ENCODE measurements around the gene ABCA6.

The ABCA6 gene

DNA sequence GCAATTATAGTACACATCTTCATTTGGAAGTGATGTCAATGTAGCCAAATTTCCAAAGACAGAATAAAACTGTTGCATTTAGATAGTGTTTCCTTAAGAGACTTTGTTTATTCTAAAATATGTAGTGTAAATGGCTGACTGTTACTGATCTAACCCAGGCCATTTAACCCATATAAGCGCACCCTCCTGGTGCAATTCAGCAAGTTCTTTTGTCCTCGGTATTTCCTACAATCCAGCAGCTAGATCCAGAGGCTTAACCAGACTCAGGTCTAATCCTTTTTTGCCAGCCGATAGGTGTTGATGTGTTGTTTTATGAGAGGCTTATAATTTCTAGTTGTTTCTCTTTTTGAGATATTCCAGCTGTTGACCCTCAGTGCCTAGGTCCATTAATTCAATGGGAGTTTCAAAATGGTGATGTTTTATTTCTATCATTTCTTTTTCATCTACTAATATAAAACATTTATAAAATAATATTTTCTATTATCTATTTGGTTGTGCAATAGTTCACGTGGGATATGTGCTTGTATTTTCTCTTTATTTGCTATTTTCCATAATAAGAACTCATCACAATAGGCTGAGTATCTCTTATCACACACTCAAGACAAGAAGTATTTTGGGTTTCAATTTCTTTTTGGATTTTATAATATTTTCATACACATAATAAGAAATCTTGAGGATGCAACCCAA, 95.4 kb downstream of the ABCA6 start:
- DNase-seq = no peak

DNA sequence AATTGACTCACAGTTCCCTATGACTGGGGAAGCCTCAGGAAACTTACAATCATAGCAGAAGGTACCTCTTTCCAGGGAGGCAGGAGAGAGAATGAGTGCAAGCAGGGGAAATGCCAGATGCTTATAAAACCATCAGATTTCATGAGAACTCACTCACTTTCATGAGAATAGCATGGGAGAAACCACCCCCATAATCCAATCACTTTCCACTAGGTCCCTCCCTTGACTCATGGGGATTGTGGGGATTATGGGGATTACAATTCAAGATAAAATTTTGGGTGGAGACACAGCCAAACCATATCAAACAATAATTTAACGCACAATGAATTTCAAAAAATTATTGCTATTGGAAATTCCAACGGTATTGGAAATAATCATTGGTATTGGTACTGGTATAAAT, 96.0 kb downstream of the ABCA6 start:
- no peak for DNase-seq

DNA sequence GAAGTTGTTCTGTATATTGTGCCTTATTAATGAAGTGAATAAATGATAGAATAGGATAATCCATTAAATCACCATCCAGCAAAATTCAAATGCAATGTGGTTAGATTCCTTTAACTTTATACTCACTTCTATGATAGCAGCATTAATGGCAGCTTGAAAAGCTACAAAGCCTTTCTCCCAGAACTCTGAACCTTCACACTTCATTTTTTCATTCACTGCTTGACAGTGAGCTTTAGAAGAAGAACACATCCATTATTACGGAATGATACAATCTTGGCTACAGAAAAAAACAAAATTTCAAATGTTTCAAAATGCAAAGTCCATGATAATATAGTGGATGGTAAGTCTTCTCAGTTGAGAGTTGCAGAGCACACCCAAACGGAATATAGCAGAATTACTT, 97.3 kb downstream of the ABCA6 start:
- DNase-seq = no peak

DNA sequence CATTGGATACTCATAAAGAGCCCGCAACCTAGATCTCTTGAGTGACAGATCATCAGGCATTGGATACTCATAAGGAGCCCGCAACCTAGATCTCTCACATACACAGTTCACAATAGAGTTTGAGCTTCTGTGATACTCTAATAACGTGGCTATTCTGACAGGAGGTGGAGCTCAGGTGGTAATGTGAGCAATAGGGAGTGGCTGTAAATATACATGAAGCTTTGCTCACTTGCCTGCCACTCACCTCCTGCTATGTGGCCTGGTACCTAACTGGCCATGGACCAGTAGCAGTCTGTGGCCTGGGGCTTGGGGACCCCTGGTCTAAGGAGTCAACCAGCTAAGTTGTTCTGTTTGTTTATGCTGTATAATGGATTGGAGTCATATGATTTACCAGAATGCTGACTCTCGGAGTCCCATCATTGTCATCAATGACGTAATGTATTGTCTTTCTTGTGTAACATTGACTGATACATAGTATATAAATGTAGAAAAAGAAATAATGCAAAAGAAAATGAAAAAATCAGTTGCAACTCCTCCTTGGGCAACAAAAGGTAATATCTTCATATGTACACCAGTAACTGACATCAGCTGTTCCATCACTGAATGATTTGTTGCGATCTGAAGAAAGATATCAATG, 98.5 kb downstream of the ABCA6 start:
- no peak for DNase-seq

DNA sequence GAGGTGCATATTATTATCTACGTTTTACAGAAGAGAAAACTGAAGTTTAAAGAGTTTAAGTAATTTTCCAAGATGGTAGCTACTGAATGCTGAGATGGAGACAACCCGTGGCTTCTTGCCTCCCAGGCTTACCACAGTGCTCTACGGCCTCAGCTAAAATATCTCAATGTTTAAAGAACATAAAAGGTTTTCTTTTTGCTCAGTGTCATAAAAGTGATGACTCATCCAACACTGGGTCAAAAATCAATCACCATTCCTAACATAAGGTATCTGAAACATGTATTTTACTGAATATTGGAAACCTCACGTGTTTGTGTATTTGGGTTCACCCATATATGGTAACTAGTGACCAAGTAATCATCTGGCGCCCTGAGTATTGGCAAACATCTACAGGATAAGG, 99.4 kb downstream of the ABCA6 start:
- DNase-seq = no peak

DNA sequence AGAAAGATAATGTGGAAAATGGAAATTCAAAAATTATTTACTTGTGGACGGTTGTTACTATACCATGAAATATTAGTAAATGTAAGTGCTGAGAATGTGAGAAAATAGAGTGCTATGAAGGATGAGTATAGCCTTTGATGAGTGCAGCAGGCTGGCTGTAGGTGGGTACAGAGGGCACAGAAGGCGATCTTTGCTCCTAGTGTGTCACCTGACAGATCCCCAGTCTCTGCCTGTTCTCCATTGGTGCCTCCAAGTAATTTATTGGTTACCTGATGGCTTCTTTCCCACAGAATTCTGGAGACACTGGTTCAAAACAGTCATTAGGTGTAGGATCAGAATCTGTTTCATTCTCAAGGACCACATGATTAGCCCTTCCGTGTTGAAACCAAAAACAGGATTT, 109.9 kb downstream of the ABCA6 start:
- no peak for DNase-seq

DNA sequence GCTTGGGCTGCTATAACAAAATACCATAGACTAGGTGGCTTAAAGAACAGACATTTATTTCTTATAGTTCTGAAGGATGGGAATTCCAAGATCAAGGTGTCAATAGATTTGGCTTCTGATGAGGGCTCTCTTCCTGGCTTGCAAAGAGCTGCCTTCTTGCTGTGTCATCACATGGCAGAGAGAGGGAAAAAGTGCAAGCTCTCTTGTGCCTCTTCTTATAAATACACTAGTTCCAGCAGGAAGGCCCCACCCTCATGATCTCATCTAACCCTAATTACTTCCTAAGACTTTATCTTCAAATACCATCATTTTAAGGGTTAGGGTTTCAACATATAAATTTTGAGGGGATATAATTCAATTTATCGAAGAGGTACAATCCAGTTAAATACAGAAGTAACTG, 111.5 kb downstream of the ABCA6 start:
- no peak for DNase-seq
